Stomach (tissue), 9 donors: ENCODE measurements around the gene C10orf105. TPM values are rescaled to one million over a fixed set of nuclear protein-coding genes. Genes with fewer than 3 reads are reported as not detected.

Experiments used
- DNase-seq, 2 donors: peaks; one replicate each; pipeline versions ENCODE4 v3.0.0 to v3.0.0-alpha.2; 2013 to 2019
- H3K27ac ChIP-seq, 5 donors: fragments of 200-600 bp in 4 of 5; sonication (generic) in 4 of 5; one replicate each; pipeline ENCODE4 v1.5.1; 2013 to 2019; ENCODE audit warnings: mild to moderate bottlenecking in 1 of 5, moderate library complexity in 1 of 5
- H3K27me3 ChIP-seq, 3 donors: fragments of 200-600 bp; sonication (generic); one replicate each; pipeline ENCODE4 v1.5.1; 2017 to 2019; ENCODE audit warnings: mixed run types in 1 of 3
- H3K36me3 ChIP-seq, 4 donors: fragments of 200-600 bp; sonication (generic); 1 replicate in 3 of 4; 2 replicates in 1 of 4; pipeline ENCODE4 v1.5.1; 2016 to 2019
- H3K4me1 ChIP-seq, 4 donors: fragments of 200-600 bp; sonication (generic); one replicate each; pipeline ENCODE4 v1.5.1; 2016 to 2019
- H3K4me3 ChIP-seq, 4 donors: fragments of 200-600 bp; sonication (generic) in 3 of 4; one replicate each; pipeline ENCODE4 v1.5.1; 2016 to 2019; ENCODE audit warnings: mild to moderate bottlenecking in 1 of 4
- H3K9me3 ChIP-seq, 4 donors: fragments of 200-600 bp; sonication (generic); one replicate each; pipeline ENCODE4 v1.5.1; 2016 to 2019
- EP300 ChIP-seq: sonication (generic); formaldehyde crosslinking; IDR thresholded peaks from one replicate; pipeline ENCODE4 v1.6.1; 2017; ENCODE audit warnings: antibody characterized with exemption
- POLR2A ChIP-seq, 4 donors: fragments of 450-650 bp; IDR thresholded peaks; one replicate each; pipeline ENCODE4 v1.6.1; 2016; ENCODE audit warnings: antibody characterized with exemption in 4 of 4, control low read depth in 2 of 4, mild to moderate bottlenecking in 1 of 4, moderate library complexity in 1 of 4
- POLR2AphosphoS5 ChIP-seq, 3 donors: sonication (generic); formaldehyde crosslinking; IDR thresholded peaks; one replicate each; pipeline ENCODE4 v1.6.1; 2016; ENCODE audit warnings: antibody characterized with exemption in 3 of 3
- WGBS, 5 donors: extraction: QIAGEN DNeasy Blood & Tissue Kit in 3 of 5; methylation state at CpG; one replicate each; pipeline versions ENCODE4 v1.1.5 to v1.1.7; 2013 to 2018; 5-methylcytosine and 5-hydroxymethylcytosine counted together
- intact Hi-C: fragments of 100-400 bp; cut with DNase I; formaldehyde crosslinking; loops from one replicate; pipeline ENCODE4 v1.15.1; 2023; ENCODE audit warnings: low total_unique reads
- polyA plus RNA-seq, 3 donors: library from polyadenylated mRNA; stranded (reverse); fragments of 200-250 nt; gene quantifications; one replicate each; pipeline ENCODE4 v1.2.3, GENCODE V29; 2013
- total RNA-seq, 5 donors: library from RNA; depleted of rRNA; stranded (reverse); fragments of >200 nt; gene quantifications; one replicate each; pipeline versions ENCODE4 v1.1.0 to v1.2.3, GENCODE V29; 2014 to 2016
- TF ChIP-seq, protein P1 (sequence below), 7 experiments: fragments of 450-650 bp in 4 of 7; fragments of 200-600 bp in 3 of 7; sonication (generic) in 3 of 7; IDR thresholded peaks; one replicate each; pipeline ENCODE4 v1.5.1; 2016 to 2019; ENCODE audit warnings: antibody characterized with exemption in 7 of 7, control low read depth in 2 of 7, mild to moderate bottlenecking in 1 of 7
- donor health status: healthy with polysubstance abuse.
- donor health status: Bipolar disorder and iron deficiency.
- donor health status: healthy.

The C10orf105 gene
- total and polyA plus RNA-seq, 8 donors = 0.03 TPM; not detected in 7

DNA sequence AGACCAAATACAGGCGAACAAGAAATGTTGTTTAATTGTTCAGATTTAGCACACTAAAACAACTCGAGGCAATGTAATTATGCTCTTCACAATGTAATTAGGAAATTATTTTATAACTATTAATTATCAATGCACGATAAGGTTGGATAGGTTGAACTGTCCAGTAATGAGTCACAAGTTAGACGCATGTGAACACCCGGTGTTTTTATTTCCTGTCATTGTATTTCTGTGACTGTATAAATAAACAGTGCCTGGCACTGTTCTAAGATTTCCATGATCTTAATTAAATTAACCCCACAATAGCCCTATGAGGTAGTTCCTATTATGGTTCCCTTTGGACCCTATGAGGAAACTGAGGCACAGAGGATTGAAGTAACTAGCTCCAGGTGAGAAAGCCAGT is 26.2 kb downstream of the C10orf105 start:
- peaks cover 0 to 4% (median 0%) of the 10 kb centered on the region in 4 donors for H3K9me3 ChIP-seq
- no peak for TF ChIP-seq POLR2A (IDR thresholded peaks at IDR 0.05)
- TF ChIP-seq POLR2AphosphoS5 (IDR thresholded peaks at IDR 0.05) = no peak
- TF ChIP-seq EP300 = no peak
- peaks cover 6 to 51% (median 26%) of the 10 kb centered on the region in 4 donors for H3K4me1 ChIP-seq
- H3K27ac ChIP-seq = peak overlapping the region; percentile 14 to 69 (median 44)
- 22 to 36% (median 29%) methylated on average over 5 of the region's 5 CpGs for WGBS, 5 donors
- no peak overlapping the region for H3K4me3 ChIP-seq
- no peak for DNase-seq
- no peaks in the 10 kb centered on the region for H3K36me3 ChIP-seq
- no peaks in the 10 kb centered on the region for H3K27me3 ChIP-seq
- intact Hi-C loops = no loop called here

DNA sequence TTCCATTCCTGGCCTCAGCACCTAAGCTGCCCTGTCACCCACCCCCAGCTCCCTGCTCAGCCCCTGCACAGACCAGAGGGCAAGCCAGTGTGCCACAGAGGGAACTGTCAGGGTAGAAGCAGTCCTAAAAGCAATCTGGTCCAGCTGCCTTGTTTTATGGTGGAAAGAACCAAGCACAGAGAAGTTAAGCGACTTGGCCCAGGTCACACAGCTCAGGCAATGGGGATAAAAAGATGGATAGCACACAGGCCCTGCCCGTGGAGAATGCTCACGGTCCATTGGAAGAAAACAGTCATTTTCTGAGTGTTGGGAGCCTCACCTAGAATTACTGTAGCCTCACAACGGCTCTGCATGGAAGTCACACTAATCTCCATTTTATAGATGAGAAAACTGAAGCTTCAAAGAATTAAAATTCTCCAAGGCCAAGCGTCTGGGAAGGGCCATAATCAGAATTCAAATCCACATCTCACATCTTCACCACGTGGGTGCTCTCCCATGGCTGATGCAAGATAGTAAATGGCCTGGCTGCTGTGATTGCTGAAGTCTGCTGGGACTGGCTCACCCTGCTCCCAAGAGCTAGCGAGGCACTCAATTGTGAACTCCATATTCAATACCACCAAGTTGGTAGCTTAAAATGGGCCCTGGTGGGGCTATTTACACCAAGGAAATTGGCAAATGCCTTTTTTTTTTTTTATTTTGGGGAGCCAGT is 26.8 kb downstream of the C10orf105 start:
- WGBS, 5 donors = 73 to 83% (median 79%) methylated on average over 7 of the region's 7 CpGs
- Histone ChIP-seq H3K27ac (peak overlapping the region in 1 of 5 donors; percentile 11), H3K9me3 (peaks cover 0 to 4% (median 0%) of the 10 kb centered on the region in 4 donors), H3K27me3 (no peaks in the 10 kb centered on the region), H3K4me3 (no peak overlapping the region), H3K4me1 (peaks cover 6 to 51% (median 26%) of the 10 kb centered on the region in 4 donors), H3K36me3 (no peaks in the 10 kb centered on the region)
- no peak for TF ChIP-seq POLR2AphosphoS5 (IDR thresholded peaks at IDR 0.05)
- TF ChIP-seq POLR2A (IDR thresholded peaks at IDR 0.05) = no peak
- TF ChIP-seq, protein P1, sequence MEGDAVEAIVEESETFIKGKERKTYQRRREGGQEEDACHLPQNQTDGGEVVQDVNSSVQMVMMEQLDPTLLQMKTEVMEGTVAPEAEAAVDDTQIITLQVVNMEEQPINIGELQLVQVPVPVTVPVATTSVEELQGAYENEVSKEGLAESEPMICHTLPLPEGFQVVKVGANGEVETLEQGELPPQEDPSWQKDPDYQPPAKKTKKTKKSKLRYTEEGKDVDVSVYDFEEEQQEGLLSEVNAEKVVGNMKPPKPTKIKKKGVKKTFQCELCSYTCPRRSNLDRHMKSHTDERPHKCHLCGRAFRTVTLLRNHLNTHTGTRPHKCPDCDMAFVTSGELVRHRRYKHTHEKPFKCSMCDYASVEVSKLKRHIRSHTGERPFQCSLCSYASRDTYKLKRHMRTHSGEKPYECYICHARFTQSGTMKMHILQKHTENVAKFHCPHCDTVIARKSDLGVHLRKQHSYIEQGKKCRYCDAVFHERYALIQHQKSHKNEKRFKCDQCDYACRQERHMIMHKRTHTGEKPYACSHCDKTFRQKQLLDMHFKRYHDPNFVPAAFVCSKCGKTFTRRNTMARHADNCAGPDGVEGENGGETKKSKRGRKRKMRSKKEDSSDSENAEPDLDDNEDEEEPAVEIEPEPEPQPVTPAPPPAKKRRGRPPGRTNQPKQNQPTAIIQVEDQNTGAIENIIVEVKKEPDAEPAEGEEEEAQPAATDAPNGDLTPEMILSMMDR (IDR thresholded peaks at IDR 0.05) = no peak
- no peak for TF ChIP-seq EP300
- no peak for DNase-seq
- intact Hi-C loops = no loop called here

DNA sequence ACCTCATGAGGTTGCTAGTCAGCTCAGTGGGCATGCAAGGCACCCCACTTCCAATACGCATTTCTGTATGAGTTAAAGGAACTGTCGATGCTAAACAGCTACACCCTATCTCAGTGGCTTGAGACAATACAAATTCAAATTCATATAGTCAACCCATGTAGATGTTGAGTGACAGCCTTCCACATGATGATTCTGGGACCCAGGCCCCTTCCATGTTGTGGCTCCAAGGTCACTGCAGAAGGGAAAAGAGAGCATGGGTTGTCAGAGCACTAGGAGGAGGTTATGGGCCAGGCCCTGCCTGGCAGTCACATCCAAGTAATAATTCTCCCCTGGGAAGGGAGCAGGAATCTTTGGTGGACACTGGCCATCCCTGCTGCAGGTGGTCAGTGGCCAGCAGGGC is 28.2 kb downstream of the C10orf105 start:
- intact Hi-C loops = no loop called here
- WGBS, 5 donors = 87 to 96% (median 96%) methylated on average over 2 of the region's 2 CpGs
- no peak overlapping the region for H3K27ac ChIP-seq
- no peak for DNase-seq
- H3K4me3 ChIP-seq = no peak overlapping the region
- peaks cover 0 to 4% (median 0%) of the 10 kb centered on the region in 4 donors for H3K9me3 ChIP-seq
- no peaks in the 10 kb centered on the region for H3K36me3 ChIP-seq
- TF ChIP-seq POLR2A (IDR thresholded peaks at IDR 0.05) (no peak), EP300 (no peak), POLR2AphosphoS5 (IDR thresholded peaks at IDR 0.05) (no peak)
- TF ChIP-seq, protein P1 (IDR thresholded peaks at IDR 0.05) = no peak
- H3K4me1 ChIP-seq = peaks cover 6 to 37% (median 18%) of the 10 kb centered on the region in 4 donors
- no peaks in the 10 kb centered on the region for H3K27me3 ChIP-seq

DNA sequence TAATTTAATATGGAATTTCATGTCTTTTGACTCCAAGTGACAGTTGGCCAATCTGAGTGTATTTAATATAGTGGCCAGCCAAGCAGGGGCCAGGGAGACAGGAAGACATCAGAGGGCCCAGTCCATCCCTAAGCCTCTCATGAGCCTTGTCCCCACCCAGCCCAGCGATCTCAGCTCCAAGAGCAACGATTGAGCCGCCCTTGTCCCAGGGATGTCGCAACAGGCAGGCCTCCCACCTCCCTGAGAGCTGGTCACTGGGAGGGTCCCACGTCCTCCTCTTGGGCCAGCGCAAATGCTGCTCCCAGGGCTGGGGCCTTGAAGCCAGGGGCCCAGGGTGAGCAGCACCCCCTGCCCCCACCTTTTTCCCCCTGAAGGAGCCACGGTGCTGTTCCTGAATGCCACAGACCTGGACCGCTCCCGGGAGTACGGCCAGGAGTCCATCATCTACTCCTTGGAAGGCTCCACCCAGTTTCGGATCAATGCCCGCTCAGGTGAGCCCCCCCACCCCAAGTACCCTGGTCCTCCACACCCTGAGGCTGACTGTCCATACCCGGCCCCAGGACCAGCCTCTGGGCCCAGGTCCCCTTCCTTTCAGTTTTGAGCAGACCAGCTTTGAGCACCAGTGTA is 29.4 kb downstream of the C10orf105 start:
- peaks cover 0 to 4% (median 0%) of the 10 kb centered on the region in 4 donors for H3K9me3 ChIP-seq
- no peak overlapping the region for H3K4me3 ChIP-seq
- no peaks in the 10 kb centered on the region for H3K36me3 ChIP-seq
- TF ChIP-seq POLR2A (IDR thresholded peaks at IDR 0.05) (no peak), EP300 (no peak), POLR2AphosphoS5 (IDR thresholded peaks at IDR 0.05) (no peak)
- TF ChIP-seq, protein P1 (IDR thresholded peaks at IDR 0.05) = no peak
- intact Hi-C loops = no loop called here
- no peak for DNase-seq
- WGBS, 5 donors = 86 to 95% (median 89%) methylated on average over 12 to 13 of the region's 13 CpGs
- H3K4me1 ChIP-seq = peaks cover 6 to 25% (median 16%) of the 10 kb centered on the region in 4 donors
- no peaks in the 10 kb centered on the region for H3K27me3 ChIP-seq
- H3K27ac ChIP-seq = no peak overlapping the region
